ENCODE measurements around the gene DIAPH2. TPM values are rescaled to one million over a fixed set of nuclear protein-coding genes. Genes with fewer than 3 reads are reported as not detected.

DIAPH2 gene
- total and polyA plus RNA-seq, 12 donors = 1.8 to 13.6 (median 10.1) TPM

GRCh38 chrX:97358941-97359340 lies 674.3 kb downstream of the DIAPH2 start:
- Histone ChIP-seq H3K36me3 (no peaks in the 10 kb centered on the region), H3K4me3 (no peak overlapping the region), H3K9me3 (no peaks in the 10 kb centered on the region), H3K4me1 (no peaks in the 10 kb centered on the region), H3K27me3 (peaks cover 0 to 8% (median 0%) of the 10 kb centered on the region in 7 donors), H3K27ac (no peak overlapping the region)
- whole genome bisulfite sequencing, 2 donors = 91% methylated on average over 2 of the region's 2 CpGs
- DNase-seq (no peak), ATAC-seq (no peak)
- TF ChIP-seq CTCF (IDR thresholded peaks at IDR 0.05) = no peak
- intact Hi-C loops (cut with DNase I) = no loop called here

GRCh38 chrX:97363843-97364242 lies 679.2 kb downstream of the DIAPH2 start:
- ATAC-seq = no peak
- Histone ChIP-seq H3K27me3 (no peaks in the 10 kb centered on the region), H3K9me3 (no peaks in the 10 kb centered on the region), H3K27ac (no peak overlapping the region), H3K4me1 (no peaks in the 10 kb centered on the region), H3K36me3 (no peaks in the 10 kb centered on the region), H3K4me3 (no peak overlapping the region)
- DNase-seq = no peak
- no peak for TF ChIP-seq CTCF (IDR thresholded peaks at IDR 0.05)
- intact Hi-C loops (cut with DNase I) = no loop called here

GRCh38 chrX:97366237-97366636 lies 681.6 kb downstream of the DIAPH2 start:
- TF ChIP-seq CTCF (IDR thresholded peaks at IDR 0.05) = no peak
- intact Hi-C loops (cut with DNase I) = no loop called here
- Histone ChIP-seq H3K4me1 (no peaks in the 10 kb centered on the region), H3K36me3 (no peaks in the 10 kb centered on the region), H3K27me3 (peaks cover 0 to 5% (median 0%) of the 10 kb centered on the region in 7 donors), H3K4me3 (no peak overlapping the region), H3K27ac (no peak overlapping the region), H3K9me3 (no peaks in the 10 kb centered on the region)
- no peak for DNase-seq
- no peak for ATAC-seq
- 93 to 95% methylated on average over 3 of the region's 3 CpGs for WGBS, 2 donors

GRCh38 chrX:97367125-97367524 lies 682.5 kb downstream of the DIAPH2 start:
- Histone ChIP-seq H3K9me3 (no peaks in the 10 kb centered on the region), H3K4me3 (no peak overlapping the region), H3K36me3 (no peaks in the 10 kb centered on the region), H3K27ac (no peak overlapping the region), H3K4me1 (no peaks in the 10 kb centered on the region), H3K27me3 (peaks cover 0 to 5% (median 0%) of the 10 kb centered on the region in 7 donors)
- intact Hi-C loops (cut with DNase I) = no loop called here
- DNase-seq (no peak), ATAC-seq (no peak)
- no peak for TF ChIP-seq CTCF (IDR thresholded peaks at IDR 0.05)
- WGBS, 2 donors = 84 to 94% methylated on average over 2 of the region's 2 CpGs

GRCh38 chrX:97369947-97370346 lies 685.3 kb downstream of the DIAPH2 start:
- Histone ChIP-seq H3K4me1 (no peaks in the 10 kb centered on the region), H3K27me3 (peaks cover 0 to 5% (median 0%) of the 10 kb centered on the region in 7 donors), H3K9me3 (no peaks in the 10 kb centered on the region), H3K36me3 (no peaks in the 10 kb centered on the region), H3K27ac (no peak overlapping the region), H3K4me3 (no peak overlapping the region)
- WGBS, 2 donors = 60 to 92% methylated on average over 1 of the region's 1 CpG
- no peak for ATAC-seq
- no peak for TF ChIP-seq CTCF (IDR thresholded peaks at IDR 0.05)
- intact Hi-C loops (cut with DNase I) = no loop called here
- DNase-seq = no peak

Measured in heart right ventricle (tissue), 16 donors.